ENCODE measurements around the gene ROGDI. TPM values are rescaled to one million over a fixed set of nuclear protein-coding genes. Genes with fewer than 3 reads are reported as not detected.
A peak's percentile ranks its signal among the peaks of the same experiment; 100 is the strongest.

The ROGDI gene
- total and polyA plus RNA-seq, 9 of the 15 experiments (the other 6 are each of a cell fraction or from before 2014, with no cell fraction given): 0.97 to 37.3 (median 16.5) TPM

DNA sequence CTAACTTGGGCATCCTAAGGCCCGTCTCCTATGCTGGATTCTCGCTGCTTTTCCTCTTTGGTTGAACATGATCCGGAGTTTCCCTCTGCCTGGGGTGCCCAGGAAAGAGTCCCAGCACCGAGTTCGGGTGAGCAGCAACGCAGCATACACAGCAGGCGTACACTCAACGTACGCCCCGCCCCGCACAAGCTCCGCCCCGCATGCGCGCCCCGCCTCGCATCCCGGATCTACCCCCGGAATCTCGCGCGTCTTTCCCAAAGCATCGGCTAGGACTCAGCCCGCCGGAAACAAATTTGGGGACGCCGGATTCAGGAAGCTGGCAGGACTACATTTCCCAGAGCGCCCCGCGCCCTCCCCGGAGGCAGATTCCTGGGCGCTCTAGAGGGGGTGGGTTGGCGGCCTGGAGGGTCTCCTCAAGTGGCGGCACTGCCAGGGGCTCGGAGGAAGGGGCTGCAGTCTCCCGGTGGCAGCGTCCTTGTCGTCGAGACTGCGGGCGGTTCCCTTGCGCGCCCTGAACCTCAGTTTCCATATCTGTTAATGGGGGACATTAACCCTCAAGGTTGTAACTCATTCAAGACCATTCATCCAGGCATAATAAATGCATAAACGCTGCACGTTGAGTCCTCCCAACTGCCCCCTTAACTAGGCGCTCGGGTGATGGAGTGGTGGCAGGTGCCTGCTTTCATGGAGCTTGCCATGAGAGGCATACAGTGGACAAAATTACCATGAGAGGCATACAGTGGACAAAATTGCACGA, 33.7 kb downstream of the ROGDI start (continued):
- TF ChIP-seq, protein P1, sequence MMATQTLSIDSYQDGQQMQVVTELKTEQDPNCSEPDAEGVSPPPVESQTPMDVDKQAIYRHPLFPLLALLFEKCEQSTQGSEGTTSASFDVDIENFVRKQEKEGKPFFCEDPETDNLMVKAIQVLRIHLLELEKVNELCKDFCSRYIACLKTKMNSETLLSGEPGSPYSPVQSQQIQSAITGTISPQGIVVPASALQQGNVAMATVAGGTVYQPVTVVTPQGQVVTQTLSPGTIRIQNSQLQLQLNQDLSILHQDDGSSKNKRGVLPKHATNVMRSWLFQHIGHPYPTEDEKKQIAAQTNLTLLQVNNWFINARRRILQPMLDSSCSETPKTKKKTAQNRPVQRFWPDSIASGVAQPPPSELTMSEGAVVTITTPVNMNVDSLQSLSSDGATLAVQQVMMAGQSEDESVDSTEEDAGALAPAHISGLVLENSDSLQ (IDR thresholded peaks at IDR 0.05): no peak
- TF ChIP-seq RB1 (IDR thresholded peaks at IDR 0.05; ENCODE audit: low read depth) (peak; percentile 55; the same call in 1 of the 2 replicates), ZC3H11A (IDR thresholded peaks at IDR 0.05; ENCODE audit: low read depth, low read length) (no peak), NFRKB (IDR thresholded peaks at IDR 0.05; ENCODE audit: low read depth) (no peak), PTRF (tag; IDR thresholded peaks at IDR 0.05) (no peak), SMC3 (conservative IDR thresholded peaks at IDR 0.05; ENCODE audit: insufficient read depth, low read depth, low read length) (no peak), SRSF7 (optimal IDR thresholded peaks at IDR 0.05; ENCODE audit: low read depth, low read length) (no peak), MED1 (CRISPR knock-in tag; IDR thresholded peaks at IDR 0.05; ENCODE audit: borderline replicate concordance) (no peak), FOXK2 (conservative IDR thresholded peaks at IDR 0.05 in 1 of 2, IDR thresholded peaks at IDR 0.05 in 1 of 2; ENCODE audit: low read depth in 2 of 2) (peak; percentile 53 to 70; a peak in 2 of 4 replicates), ZNF274 (IDR thresholded peaks at IDR 0.05; ENCODE audit: borderline replicate concordance, low read depth, low read length) (no peak), EP400 (IDR thresholded peaks at IDR 0.05) (peak; percentile 53; the same call in 1 of the 2 replicates)
- TF ChIP-seq, protein P2, sequence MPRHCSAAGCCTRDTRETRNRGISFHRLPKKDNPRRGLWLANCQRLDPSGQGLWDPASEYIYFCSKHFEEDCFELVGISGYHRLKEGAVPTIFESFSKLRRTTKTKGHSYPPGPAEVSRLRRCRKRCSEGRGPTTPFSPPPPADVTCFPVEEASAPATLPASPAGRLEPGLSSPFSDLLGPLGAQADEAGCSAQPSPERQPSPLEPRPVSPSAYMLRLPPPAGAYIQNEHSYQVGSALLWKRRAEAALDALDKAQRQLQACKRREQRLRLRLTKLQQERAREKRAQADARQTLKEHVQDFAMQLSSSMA (CRISPR knock-in tag; IDR thresholded peaks at IDR 0.05): no peak
- TF ChIP-seq, protein P3, sequence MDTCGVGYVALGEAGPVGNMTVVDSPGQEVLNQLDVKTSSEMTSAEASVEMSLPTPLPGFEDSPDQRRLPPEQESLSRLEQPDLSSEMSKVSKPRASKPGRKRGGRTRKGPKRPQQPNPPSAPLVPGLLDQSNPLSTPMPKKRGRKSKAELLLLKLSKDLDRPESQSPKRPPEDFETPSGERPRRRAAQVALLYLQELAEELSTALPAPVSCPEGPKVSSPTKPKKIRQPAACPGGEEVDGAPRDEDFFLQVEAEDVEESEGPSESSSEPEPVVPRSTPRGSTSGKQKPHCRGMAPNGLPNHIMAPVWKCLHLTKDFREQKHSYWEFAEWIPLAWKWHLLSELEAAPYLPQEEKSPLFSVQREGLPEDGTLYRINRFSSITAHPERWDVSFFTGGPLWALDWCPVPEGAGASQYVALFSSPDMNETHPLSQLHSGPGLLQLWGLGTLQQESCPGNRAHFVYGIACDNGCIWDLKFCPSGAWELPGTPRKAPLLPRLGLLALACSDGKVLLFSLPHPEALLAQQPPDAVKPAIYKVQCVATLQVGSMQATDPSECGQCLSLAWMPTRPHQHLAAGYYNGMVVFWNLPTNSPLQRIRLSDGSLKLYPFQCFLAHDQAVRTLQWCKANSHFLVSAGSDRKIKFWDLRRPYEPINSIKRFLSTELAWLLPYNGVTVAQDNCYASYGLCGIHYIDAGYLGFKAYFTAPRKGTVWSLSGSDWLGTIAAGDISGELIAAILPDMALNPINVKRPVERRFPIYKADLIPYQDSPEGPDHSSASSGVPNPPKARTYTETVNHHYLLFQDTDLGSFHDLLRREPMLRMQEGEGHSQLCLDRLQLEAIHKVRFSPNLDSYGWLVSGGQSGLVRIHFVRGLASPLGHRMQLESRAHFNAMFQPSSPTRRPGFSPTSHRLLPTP (IDR thresholded peaks at IDR 0.05; ENCODE audit: borderline replicate concordance, extremely low read depth, insufficient read length): no peak
- TF ChIP-seq, protein P4, sequence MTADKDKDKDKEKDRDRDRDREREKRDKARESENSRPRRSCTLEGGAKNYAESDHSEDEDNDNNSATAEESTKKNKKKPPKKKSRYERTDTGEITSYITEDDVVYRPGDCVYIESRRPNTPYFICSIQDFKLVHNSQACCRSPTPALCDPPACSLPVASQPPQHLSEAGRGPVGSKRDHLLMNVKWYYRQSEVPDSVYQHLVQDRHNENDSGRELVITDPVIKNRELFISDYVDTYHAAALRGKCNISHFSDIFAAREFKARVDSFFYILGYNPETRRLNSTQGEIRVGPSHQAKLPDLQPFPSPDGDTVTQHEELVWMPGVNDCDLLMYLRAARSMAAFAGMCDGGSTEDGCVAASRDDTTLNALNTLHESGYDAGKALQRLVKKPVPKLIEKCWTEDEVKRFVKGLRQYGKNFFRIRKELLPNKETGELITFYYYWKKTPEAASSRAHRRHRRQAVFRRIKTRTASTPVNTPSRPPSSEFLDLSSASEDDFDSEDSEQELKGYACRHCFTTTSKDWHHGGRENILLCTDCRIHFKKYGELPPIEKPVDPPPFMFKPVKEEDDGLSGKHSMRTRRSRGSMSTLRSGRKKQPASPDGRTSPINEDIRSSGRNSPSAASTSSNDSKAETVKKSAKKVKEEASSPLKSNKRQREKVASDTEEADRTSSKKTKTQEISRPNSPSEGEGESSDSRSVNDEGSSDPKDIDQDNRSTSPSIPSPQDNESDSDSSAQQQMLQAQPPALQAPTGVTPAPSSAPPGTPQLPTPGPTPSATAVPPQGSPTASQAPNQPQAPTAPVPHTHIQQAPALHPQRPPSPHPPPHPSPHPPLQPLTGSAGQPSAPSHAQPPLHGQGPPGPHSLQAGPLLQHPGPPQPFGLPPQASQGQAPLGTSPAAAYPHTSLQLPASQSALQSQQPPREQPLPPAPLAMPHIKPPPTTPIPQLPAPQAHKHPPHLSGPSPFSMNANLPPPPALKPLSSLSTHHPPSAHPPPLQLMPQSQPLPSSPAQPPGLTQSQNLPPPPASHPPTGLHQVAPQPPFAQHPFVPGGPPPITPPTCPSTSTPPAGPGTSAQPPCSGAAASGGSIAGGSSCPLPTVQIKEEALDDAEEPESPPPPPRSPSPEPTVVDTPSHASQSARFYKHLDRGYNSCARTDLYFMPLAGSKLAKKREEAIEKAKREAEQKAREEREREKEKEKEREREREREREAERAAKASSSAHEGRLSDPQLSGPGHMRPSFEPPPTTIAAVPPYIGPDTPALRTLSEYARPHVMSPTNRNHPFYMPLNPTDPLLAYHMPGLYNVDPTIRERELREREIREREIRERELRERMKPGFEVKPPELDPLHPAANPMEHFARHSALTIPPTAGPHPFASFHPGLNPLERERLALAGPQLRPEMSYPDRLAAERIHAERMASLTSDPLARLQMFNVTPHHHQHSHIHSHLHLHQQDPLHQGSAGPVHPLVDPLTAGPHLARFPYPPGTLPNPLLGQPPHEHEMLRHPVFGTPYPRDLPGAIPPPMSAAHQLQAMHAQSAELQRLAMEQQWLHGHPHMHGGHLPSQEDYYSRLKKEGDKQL (CRISPR knock-in tag; IDR thresholded peaks at IDR 0.05; ENCODE audit: borderline replicate concordance): no peak

All from K562 (cell line).